Kidney glomerular epithelial cell (primary cell): Measurements from ENCODE around the gene CCNC.

ENCODE experiments used
- DNase-seq: peaks from one replicate; lab custom pipeline; 2025; lab: John Stamatoyannopoulos, UW

Gene CCNC

GRCh38 chr6:99548706-99549105, 19.8 kb downstream of the CCNC start:
- no peak for DNase-seq

DNA sequence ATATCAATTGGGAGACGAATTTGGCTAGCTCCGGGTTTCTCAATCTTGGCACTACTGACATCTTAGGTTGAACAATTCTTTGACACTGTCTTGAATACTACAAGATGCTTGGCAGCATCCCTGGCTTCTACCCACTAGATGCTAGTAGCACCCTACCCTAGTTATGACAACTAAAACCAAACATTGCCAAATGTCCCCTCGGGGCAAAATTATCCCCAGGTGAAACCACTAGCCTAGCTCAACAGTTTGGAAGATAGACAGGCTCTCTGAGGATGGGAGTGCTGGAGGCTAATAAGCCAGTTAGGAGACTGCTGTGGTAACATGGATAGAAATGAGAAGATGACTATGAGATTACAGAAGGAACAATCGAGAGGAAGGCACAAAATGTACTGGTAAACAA, 20.9 kb downstream of the CCNC start:
- DNase-seq: no peak

DNA sequence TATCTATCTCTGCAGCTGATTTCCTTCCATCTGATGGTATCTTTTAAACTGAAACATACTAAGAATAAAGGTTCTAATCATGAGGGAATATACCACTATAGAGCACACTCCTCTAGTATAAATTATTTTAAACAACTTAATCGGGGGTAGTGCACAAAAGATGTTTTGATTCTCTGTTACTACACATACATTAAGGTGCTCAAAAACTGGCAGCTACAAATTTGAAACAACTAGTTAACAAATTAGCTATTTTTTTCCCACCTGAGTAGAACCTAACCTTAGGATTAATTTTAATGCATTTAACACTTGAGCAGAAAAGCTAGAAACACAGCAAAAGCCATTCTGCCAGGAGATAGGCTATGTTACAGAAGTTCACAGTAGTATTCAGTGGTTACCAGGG, 23.0 kb downstream of the CCNC start:
- DNase-seq: no peak

GRCh38 chr6:99543968-99544367, 24.5 kb downstream of the CCNC start:
- DNase-seq: no peak

GRCh38 chr6:99530627-99531026, 37.8 kb downstream of the CCNC start:
- DNase-seq: no peak

GRCh38 chr6:99522531-99522930, 45.9 kb downstream of the CCNC start:
- peak; percentile 82 for DNase-seq

- peak; percentile 90 for DNase-seq
These were observed 46.8 kb downstream of the CCNC start for GRCh38 chr6:99521633-99522151.

DNA sequence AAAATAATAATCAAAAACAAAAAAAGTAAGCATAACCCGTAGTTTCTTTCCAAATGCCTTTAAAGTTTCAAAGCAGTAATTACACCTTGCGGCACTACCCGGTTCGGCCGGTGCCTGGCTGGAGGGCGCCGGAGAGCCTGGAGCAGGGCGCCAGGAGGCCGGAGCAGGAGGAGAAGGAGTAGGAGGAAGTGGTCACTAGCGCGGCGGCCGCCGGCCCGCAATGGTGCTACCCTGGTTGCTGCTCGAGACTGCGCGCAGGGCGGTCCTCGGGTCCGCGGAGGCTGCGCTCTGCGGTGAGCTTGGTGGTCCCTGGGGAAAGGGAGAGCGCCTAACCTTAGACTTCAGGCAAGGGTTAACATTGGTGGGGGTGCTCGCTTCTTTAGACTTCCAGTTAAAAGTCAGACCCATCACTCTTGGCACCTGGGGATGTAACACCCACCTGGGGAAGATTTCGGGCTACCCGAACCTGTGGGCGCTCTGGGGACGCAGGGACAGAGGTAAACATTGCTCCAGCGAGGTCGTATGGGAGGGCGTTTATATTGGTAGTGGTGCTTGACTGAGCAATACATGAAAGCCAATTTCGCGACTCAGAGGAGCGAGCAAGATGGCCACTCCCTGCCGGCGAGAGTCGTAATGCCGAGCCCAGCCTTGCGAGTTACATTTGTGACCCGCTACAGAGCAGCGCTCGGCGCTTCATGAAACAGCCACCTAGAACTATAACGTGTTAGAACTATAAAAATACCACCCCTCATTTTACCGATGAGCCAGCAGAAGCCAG, 47.4 kb downstream of the CCNC start:
- DNase-seq: peak; percentile 90

DNA sequence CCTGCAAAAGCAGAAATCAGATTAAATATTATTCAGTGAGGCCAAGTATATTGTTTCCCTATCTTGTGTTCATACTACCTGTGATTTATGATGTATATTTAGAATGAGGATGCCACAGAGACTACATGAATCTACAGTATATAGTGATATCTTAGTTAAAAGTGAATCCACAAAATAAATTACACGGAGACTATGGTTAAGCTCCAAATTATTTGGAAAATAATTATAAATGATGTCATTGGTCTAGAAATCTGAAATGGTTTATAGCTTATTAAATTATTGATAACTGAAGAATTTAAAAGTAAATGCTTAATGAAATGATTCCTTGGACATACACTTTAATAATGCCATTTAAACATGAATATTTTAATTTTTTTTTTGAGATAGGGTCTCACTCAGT, 49.0 kb downstream of the CCNC start:
- no peak for DNase-seq

- no peak for DNase-seq
These were observed 54.4 kb downstream of the CCNC start for GRCh38 chr6:99514089-99514488.

DNA sequence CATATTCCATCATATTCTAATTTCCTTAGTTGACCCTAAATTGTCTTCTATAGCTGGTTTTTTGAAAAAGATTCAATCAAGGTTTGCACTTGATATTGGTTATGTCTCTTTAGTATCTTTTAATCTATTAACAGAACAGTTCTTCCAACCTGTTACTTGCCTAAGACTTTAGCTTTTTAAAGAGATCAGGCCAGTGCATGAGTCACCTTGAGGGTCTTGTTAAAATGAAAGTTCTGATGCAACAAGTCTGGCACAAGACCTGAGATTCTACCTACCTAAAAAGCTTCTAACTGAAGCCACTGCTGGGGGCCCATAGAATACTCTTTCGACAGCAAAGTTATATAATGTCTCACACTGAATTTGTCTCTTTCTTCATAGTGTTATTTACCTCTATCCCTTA, 56.4 kb downstream of the CCNC start:
- DNase-seq: no peak

- no peak for DNase-seq
These were observed 60.8 kb downstream of the CCNC start for GRCh38 chr6:99507648-99508047.

DNA sequence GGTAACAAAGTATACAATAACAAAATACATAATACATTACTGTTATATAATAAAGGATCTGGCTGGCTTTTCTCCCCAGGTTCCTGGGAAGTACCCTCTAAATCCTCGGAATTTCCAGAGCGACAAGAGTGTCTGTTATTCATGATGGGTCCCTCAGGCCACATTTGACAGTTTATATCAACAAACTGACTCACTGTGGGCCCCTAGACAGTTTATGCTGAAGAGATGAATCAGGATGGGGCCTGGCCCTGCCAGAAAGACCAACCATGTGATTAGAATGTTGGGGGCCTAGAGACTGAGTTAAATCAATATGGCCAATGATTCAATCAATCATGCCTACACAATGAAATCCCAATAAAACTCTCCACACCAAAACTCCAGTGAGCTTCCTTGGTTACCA, 66.7 kb downstream of the CCNC start:
- no peak for DNase-seq

DNA sequence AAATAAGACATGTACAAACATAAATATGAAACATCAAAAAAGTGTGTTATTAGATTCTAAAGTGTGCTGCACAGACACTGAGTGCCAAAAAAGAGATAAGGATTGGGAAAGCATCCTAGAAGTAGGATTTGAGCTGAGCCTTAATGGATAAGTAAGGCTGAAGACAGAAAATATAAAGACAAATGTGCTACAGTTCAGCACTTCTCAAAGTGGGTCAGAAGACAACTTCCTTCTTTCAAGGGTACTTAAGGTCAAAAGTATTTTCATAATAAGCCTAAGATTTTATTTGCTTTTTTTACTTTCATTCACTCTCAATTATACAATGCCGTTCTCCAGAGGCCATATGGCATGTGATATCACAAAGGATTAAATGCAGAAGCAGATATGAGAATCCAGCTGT, 70.0 kb downstream of the CCNC start:
- no peak for DNase-seq

DNA sequence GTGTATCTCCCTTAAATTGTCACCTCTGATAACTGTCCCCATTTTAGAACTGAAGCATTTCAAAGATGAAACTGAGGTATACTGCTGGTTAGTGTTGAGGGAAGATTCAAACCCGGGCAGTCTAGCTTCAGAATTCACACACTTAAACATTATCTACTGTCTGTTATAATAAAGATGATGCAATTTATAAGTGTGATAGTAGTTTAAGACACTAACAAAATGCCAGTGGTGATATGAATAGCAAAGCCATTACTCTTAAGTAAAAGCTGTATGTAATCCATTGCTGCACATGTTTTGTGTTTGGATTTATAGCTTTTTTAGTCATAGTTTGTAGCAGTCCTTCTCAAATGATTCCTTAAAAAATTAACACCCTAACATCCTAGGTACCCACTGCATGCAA, 73.0 kb downstream of the CCNC start:
- DNase-seq: no peak
